NCI-H1417 treated with DMSO at 0.1 percent for 48 hours (cell line): ENCODE results near the gene ALKBH8.
"Not testable (repeated sequence)": the region's sequence is repeated elsewhere in the genome, so short reads cannot be mapped to it uniquely, and the experiment has no call there.

Source experiments
- DNase-seq: peaks from one replicate; lab custom pipeline; 2025; lab: John Stamatoyannopoulos, UW

The ALKBH8 gene, protein sequence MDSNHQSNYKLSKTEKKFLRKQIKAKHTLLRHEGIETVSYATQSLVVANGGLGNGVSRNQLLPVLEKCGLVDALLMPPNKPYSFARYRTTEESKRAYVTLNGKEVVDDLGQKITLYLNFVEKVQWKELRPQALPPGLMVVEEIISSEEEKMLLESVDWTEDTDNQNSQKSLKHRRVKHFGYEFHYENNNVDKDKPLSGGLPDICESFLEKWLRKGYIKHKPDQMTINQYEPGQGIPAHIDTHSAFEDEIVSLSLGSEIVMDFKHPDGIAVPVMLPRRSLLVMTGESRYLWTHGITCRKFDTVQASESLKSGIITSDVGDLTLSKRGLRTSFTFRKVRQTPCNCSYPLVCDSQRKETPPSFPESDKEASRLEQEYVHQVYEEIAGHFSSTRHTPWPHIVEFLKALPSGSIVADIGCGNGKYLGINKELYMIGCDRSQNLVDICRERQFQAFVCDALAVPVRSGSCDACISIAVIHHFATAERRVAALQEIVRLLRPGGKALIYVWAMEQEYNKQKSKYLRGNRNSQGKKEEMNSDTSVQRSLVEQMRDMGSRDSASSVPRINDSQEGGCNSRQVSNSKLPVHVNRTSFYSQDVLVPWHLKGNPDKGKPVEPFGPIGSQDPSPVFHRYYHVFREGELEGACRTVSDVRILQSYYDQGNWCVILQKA

DNA sequence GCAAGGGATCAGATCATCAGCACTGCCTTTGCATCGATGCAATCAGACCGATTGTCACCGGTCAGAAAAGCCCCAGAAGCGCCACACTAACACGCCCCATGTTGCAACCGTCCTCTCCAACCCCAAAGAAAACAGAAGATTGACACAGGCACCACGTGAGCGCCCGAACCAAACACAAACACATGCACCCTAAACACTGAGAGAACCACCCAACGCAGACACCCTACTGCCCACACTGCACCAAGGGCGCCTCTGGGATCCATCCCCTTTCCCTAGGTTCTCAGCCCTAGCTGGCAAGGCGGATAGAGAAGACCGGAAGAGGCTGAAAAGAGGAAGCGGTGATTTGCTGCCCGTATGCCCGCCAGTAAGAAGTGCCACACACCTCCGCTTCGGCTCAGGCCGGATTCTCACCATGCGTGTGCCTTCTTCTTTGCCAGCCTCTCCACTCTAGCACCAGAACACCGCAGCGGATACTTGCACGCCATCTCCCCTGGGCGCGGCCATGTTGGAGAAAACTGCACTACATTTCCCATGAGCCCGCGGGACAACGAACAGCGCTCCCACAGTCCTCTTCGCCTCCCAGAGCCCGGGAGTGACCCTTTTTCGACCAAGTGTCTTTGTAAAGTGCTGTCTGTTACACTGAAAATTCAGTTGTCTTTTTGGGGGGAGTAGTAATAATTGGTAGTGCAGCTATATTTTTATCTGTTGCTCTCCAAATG lies at the start of gene ALKBH8:
ALKBH8 (minus strand) TSS at position 517 of the 719 bp plus-strand sequence. CDS start 4,842 bp downstream, outside the sequence.
- DNase-seq = peak; percentile 49

DNA sequence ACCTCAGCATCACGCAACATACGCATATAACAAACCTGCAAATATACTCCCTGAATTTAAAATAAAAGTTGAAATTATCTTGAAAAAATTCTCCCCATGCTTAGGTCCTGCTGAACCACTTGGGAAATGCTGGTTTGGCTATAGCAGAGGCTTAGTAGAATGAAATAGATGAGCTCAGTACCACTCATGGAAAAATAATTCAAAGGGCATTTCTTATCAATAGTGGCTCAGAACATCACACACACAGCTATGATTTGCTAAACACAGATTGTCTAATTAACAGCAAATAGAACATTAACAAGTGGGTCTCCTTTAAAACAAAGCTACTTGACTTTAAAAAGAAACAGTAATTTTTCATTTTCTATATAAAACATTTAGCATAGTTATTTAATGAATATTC lies 46.9 kb upstream of the ALKBH8 start:
- DNase-seq = no peak

DNA sequence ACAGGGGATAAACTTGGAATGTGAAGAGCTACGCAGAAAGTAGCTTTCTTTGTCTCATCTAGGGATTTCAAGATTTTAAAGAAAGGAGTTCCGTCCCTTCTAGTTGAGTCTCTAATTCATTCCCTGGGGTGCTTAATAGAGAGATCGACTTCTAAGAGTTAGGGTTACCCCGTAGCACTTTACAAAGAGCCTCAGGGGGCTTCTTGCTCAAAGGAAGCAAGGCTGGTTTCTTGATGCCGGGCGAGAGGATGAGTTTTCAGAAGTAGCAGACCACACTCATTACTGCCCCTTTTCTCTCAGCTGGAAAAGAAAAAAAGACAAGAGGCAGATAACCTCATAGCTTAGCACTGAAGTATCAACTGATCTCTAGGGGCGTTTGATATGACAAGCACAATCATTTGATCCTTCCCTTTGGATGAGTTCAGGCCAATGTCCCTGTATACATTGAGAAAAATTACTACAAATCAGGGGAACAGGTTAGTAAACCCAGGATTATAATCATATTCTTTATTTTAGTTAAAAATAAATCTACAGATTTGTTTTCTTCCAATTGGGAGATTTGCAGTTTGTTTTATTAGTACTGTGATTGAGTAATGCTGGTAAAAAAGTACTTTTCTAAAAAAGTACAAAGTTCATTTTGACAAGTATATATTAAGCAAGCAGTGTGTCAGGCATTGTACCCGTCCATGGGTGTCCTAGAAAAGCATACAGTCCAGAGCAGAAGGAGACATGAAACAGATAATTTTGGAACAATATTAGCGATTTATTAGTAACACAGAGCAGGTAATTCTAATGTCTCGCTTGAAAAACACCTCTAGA lies 44.1 kb upstream of the ALKBH8 start:
- DNase-seq = no peak

DNA sequence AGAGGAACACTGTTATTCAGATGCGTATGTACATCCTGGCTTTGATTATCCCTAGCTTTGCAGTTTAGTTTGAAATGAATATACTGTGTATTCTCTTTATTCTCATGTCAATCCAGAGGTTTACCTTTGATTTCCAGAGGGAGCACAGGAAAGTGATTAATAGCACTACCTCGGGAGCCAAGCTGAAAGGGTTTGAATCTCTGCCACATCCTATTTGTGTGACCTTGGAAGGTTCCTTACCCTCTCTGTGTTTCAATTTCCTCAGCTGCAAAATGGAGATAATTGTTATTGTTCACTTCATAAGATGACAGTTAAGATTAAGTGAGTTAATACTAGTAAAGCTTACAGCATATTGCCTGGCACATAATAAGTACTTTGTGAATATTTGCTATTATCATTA lies 43.3 kb upstream of the ALKBH8 start:
- DNase-seq = no peak

DNA sequence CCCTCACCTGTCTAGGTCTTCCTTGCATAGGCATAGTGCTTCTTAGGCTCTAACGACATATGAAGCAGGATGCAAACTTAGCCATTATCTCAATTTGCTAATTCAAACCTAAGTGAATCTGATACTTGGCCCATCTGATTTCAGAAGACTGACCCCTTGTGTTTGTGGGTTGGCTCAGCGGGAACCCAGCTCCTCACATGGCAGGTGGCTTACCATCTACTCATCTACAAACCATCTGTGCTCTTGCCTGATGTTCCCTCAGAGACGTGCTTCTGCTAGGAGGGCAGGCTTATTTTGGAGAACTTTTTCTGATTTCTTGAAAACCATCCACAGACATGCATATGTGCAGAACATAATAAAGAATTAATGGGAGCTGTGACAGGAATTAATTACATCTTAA lies 40.6 kb upstream of the ALKBH8 start:
- no peak for DNase-seq

DNA sequence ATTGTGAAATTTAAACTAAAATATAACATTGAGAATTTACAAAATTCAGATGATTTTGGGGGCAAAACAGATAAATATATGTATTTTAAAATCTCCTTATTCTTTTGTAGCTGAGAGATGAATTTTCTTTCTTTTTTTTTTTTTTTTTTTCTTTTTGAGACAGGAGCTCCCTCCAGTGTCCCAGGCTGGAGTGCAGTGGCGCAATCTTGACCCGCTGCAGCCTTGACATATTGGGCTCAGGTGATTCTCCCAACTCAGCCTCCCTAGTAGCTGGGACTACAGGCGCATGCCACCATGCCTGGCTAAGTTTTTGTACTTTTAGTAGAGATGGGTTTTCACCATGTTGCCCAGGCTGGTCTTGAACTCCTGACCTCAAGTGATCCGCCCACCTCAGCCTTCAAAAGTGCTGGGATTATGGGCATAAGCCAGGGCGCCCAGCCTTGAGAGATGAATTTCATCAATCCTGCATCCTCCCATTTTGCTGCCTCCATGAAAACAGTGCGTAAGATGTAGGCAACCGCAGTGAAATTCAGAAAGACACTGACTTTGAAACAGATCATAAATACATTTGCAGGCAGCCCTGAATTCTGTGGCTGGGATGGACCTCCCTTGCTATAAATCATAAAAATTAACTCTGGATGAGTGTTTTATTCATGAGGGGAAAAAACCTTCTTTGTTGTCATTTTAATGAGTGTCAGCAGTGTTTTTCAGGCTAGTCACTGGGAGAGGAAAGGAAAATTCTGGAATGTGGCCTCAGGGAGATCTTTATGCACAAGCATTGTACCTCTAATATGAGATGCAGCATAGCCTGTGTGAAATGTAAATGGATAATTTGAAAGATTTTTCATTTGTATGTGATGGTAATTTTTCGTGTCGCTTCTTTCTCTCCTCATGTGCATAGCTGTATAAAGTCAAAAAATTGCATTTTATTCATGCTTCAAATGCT lies 39.8 kb upstream of the ALKBH8 start:
- DNase-seq = no peak

DNA sequence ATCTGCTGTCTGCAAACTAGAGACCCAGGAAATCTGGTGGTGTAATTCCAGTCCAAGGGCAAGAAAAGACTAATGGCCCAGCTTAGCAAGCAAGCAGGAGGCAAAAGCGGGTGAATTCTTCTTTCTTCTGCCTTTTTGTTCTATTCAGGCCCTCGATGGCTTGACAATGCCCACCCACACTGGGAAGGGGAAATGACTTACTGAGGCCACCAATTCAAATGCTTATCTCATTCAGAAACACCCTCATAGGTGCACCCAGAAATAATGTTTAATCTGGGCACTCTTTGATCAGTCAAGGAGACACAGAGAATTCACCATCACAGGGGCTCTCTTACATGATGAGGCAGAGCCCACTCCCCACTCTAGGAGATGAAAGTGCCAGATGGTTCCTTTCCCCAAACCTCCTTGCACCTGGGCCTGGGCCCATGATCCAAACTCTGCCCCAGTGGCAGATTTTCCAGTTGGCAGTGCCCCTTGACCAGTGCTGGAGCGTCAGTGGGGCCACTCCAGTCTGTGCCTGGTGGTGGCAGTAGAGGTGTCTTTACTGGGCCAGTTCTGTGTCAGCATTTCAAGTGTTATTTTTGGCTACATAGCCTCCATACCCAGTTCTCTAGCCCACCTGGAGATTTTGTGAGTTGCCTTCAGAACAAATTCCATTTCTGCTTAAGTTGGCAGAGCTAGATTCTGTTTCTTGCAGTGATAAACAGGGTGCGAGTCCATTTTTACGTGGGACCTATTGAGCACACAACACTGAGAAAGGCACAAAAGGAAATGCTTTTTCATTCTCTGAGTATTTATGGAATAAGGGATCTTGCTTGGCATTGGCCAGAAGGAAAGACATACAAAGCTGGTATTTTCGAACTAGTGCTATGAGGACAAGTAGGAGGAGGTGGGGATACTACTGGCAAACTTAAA lies 32.9 kb upstream of the ALKBH8 start:
- no peak for DNase-seq

DNA sequence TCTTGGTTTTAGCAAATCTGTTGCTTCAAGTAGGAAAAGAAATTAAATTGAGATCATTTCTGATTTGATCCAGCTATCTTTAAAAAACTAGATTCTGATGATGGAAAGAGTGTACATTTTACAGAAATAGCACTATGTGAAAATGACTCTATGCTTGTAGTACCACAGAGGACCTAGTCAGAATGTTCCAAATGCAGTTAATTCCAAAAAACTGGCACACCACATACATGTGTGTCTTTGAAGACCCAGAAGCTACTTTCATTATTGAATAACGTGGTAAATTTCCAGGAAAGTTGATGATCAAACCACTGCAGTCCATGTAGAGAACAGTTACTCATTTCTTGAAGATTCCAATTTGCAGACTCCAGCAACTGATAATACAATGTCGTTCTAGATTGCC lies 29.2 kb upstream of the ALKBH8 start:
- no peak for DNase-seq

DNA sequence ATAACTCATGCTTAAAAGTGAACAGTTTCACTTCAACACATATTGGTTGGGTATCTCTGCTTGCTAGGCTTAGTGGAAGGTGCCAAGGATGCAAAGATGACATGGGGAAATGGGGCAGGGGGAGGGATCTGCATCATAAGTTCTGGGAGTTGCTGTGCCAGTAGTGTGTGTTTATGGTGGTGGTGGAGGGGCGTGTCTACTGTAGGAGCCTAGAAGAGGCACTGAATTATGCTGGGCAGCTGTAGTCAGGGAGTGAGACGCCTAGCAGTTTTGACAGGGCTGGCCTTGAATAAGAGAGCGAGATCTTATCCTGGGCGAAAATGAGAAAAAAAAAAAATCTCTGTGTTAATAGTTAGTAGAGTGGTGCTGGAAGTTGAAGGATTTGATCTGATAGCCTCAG lies 28.4 kb upstream of the ALKBH8 start:
- DNase-seq = no peak

DNA sequence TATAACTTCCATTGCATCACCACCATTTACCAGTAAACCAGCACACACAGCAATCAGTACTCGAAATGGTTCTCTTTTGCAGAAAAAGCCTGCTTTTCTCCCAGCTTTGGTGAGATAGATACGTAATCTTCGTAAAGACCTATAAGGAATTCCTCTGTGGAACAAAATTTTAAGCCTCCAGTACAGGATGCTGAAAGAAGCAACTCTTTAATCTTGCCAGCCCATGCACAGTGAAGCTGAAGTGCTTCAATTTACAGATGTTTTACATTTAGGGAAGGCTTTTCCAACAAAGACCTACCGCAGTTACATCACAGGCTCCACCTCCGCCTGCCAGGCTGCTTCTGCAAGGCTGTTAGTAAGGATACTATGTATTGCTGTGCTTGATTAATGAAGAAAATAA lies 27.3 kb upstream of the ALKBH8 start:
- DNase-seq = no peak

DNA sequence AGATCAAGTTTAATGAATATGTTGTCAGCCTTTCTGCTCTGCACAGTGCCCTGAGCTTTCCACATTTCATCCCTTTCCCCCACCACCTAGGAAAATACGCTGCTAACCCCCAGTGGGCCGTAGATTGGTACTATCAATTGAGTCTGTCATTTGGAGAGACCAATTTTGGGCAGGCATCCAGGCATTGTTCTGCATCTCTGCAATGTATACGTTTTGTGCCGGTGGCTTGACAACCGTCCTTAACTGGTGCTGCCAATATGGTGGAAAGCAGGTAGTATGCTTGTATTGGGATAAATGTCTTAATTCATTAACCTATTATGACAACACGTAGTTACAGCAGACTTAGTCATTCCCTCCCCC lies 26.7 kb upstream of the ALKBH8 start:
- DNase-seq = no peak

DNA sequence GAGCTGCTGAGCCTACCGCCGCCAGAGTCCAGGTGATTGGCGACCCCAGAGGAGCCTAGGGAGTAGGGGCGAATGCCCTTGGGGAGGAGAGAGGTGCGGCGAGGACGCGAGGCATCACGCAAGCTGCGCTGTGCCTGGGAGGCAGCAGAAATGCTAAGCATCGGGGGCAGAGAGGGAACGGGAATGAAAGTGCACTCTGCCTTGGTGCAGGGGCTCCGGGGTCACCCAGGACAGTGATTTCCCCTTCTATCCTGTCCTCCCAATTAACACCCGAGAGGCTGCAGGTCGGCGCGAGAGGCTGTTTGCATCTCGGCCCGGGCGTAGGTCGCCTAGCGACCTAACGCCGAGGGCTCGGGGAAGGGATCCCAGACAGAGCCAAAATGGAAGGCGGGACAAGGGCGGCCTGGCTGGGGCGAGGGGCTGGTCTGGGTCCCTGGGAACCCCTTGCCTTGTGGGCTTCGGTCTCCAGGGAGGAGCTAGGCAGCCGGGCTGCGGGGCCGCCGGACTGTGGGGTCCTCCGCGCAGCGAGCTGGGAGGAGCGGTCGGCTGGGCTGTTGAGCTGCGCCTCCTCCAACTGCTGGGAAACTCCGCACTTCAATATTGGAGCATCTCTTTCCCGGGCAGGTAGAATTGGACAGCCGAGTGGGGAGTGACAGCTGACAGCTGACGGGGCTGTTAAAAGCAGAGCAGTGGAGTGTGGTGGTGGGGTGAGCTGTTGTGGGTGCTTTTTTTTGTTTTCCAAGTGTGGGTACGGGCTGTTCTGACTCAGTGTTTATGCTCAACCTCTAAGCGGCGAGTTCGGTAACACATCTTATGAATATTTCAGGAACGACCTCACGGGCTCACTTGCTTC lies 26.1 kb upstream of the ALKBH8 start:
- no peak for DNase-seq

DNA sequence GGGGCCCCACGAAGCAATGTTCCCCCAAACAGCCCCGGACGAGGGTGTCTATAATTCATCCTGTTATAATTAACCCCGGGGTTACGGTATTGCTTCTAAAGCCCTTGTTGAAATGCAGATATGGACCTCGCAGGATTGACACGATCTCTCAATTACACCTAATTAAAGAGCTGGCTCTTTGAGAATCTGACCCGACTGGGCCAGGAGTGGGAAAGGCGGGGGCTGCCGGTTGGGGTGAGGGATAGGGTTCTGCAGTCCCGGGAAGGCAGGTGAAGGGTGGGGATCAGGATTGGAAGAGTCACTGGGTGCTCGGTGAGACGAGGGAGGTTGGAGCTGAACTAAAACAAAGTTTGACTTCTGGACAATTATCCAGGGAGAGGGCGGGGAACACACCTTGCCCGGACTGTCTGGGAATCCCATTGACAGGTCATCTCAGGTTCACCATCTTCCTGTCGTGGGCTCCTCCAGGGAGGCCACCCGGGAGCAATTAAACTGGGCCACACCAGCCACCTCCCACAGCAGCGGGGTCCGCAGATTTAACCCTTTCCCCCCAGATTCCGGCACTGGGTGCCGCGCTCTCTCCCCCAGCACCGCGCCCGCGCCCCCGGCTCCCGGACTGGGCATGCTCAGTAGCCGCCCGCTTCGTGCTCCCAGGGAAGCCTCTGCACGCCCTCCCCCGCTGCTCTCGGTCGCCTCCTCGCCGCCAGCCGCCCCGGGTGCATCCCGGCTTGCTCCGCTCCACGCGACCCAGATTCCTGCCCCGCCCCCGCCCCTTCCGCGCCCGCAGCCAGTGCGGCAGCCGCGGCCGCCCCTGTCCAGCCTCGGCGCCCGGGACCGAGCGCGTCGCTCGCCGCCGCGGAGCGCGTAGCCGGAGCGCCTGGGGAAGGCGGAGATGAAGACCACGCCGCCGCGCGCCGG lies 25.2 kb upstream of the ALKBH8 start, which contains the start of gene ELMOD1:
ELMOD1 (plus strand) TSS at position 688 of the 918 bp plus-strand sequence. CDS start 27,043 bp downstream, outside the sequence.
- no peak for DNase-seq

DNA sequence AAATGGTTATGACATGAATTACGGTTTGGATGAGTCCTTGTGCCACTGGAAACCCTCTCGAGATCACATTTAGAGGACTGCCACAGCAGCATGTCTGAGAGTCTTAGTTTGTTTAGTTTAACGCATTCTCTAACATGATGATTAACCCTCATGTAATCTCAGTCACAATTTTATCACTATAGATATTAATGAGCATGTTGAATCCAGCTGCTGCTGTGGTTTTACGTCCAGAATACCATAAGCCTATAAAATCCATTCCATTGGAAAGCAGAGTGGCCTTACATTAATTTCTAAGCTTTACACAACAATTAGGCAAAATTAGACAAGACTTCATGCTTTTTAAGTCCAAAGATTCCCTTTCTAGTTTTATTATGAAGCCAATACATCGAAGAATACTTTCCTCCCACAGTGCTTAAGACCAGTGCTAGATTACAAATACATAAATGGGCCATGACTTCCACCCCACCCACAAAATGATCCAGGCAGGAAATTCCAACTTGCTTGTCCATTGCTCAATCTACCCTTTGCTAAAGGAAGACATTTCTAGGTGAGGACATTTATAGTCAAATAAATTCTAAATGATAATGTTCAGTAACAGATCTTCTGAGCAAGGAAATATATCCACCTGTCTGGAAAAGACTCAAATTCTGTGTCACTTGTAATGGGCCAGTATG lies 21.9 kb upstream of the ALKBH8 start:
- no peak for DNase-seq

DNA sequence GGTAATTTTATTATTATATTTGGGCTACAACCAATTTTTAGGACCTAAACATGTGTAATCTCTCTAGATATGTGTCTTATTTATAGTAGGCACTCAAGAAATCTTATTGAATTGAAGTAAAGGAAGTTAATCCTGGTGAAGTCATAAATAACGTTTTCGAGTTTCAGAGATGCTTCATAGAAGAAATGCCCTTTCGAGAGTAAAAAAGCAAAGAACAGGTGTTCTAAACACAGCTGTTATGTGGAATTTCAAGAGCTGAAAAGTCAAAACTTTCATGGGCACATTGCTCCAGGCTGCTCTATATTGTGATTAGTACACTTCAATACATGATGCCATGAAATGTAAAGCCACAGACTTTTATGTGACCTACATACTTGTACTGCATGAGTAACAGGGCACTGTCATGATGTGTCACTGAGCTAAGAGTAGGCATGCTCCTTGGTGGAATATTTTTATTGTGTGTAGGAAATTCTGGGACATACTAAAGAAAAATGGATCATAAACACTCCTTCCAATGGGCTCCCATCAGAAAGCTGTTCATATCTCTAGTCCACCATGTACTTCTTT lies 18.2 kb upstream of the ALKBH8 start:
- no peak for DNase-seq

DNA sequence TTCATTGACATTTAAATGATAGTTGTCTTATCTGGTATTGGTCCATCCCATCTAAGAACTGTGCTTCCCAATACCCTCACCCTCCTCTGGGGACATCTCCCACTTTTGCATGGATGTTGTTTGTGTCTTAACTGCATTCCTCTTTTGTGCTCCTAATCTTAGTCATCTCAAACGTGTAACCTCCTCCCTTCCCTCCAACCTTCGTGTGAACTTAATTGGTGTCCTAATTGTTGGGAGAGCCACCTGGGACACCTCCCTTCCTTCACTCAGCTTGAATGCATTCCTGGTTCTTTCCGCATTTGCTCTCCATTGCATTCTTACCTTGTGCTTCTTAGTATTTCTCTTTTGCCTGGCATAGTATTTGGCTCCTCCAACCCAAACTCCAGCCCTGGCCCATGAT lies 15.6 kb upstream of the ALKBH8 start:
- DNase-seq = no peak

DNA sequence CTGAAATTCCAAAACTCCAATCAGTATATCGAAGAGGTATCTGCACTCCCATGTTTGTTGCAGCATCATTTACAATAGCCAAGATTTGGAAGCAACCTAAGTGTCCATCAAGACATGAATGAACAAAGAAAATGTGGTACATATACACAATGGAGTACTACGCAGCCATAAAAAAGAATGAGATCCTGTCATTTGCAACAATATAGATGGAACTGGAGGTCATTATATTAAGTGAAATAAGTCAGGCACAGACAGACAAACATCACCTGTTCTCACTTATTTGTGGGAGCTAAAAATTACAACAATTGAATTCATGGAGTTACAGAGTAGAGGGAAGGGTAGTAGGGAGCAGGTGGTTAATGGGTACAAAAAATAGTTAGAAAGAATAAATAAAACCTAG lies 13.6 kb upstream of the ALKBH8 start:
- DNase-seq = not testable (repeated sequence)
